Neural progenitor cell (in vitro differentiated cells): ENCODE measurements around the gene FDXACB1.

Experiments
- CTCF ChIP-seq: fragments of 200-600 bp; sonication (generic); IDR thresholded peaks from 2 replicates; pipeline ENCODE4 v1.5.1; 2017; ENCODE audit warnings: antibody characterized with exemption, mild to moderate bottlenecking
- EZH2 ChIP-seq: fragments of 200-600 bp; sonication (generic); IDR thresholded peaks from 2 replicates; pipeline ENCODE4 v1.6.1; 2017; ENCODE audit warnings: antibody characterized with exemption, mild to moderate bottlenecking, moderate library complexity
- EZH2phosphoT487 ChIP-seq: fragments of 200-600 bp; sonication (generic); IDR thresholded peaks from 2 replicates; pipeline ENCODE4 v1.6.1; 2017; ENCODE audit warnings: antibody characterized with exemption

- TF ChIP-seq CTCF (no peak), EZH2phosphoT487 (no peak), EZH2 (no peak)
Observed at GRCh38 chr11:111840143-111840542, 38.8 kb downstream of the FDXACB1 start.
